ENCODE results near the gene RRP36.

DNA sequence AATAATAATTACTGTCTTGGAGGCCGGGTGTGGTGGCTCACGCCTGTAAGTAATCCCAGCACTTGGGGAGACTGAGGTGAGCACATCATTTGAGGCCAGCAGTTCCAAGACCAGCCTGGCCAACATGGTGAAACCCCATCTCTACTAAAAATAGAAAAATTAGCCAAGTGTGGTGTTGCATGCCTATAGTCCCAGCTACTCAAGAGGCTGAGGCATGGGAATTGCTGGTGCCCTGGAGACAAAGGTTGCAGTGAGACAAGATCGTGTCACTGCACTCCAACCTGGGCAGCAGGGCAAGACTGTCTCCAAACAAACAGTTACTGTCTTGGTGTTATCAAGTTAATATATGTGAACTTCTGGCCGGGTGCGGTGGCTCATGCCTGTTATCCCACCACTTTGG is 4.9 kb downstream of the RRP36 start:
- TF ChIP-seq, protein P1, sequence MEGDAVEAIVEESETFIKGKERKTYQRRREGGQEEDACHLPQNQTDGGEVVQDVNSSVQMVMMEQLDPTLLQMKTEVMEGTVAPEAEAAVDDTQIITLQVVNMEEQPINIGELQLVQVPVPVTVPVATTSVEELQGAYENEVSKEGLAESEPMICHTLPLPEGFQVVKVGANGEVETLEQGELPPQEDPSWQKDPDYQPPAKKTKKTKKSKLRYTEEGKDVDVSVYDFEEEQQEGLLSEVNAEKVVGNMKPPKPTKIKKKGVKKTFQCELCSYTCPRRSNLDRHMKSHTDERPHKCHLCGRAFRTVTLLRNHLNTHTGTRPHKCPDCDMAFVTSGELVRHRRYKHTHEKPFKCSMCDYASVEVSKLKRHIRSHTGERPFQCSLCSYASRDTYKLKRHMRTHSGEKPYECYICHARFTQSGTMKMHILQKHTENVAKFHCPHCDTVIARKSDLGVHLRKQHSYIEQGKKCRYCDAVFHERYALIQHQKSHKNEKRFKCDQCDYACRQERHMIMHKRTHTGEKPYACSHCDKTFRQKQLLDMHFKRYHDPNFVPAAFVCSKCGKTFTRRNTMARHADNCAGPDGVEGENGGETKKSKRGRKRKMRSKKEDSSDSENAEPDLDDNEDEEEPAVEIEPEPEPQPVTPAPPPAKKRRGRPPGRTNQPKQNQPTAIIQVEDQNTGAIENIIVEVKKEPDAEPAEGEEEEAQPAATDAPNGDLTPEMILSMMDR (IDR thresholded peaks at IDR 0.05): no peak
- TF ChIP-seq EZH2phosphoT487 (IDR thresholded peaks at IDR 0.05) (no peak), EZH2 (IDR thresholded peaks at IDR 0.05) (no peak)

Measured in neural progenitor cell (in vitro differentiated cells).